Colon (tissue), 2 donors: Measurements from ENCODE around the gene EYA4.

ENCODE experiments used
- FAIRE-seq: peaks from 2 replicates; lab custom pipeline; 2012; peaks lifted over from hg19 to GRCh38; lab: Jason Lieb, UNC
- donor health status: control.
- donor health status: control.

Gene EYA4

GRCh38 chr6:133242637-133243585, 1.8 kb downstream of the EYA4 start:
- FAIRE-seq, result no peak

- FAIRE-seq, result peak; percentile 10
Measured at GRCh38 chr6:133243723-133244305, 2.7 kb downstream of the EYA4 start.

DNA sequence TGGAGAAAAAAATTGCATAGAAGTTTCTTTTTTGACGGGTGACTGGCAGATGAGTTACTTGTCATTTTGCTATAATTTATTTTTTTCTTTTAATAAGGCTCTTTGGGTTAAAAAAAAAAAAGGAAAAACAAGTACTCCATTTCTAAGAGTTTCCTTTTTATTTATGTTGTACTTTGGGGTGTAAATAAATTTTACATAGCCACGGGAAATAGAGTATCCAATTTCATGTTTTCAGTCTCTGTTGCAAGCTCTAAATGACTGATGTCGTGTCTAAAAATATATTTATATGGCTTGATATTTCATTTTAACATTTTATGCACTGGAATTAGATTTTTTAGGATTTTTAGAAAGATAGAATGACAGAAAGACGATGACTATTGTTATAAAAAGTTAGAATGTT, 3.4 kb downstream of the EYA4 start:
- FAIRE-seq, result no peak

- no peak for FAIRE-seq
Measured at GRCh38 chr6:133245007-133245406, 3.9 kb downstream of the EYA4 start.

- no peak for FAIRE-seq
Measured at GRCh38 chr6:133245422-133245903, 4.3 kb downstream of the EYA4 start.

- FAIRE-seq, result no peak
Measured at GRCh38 chr6:133247581-133247980, 6.4 kb downstream of the EYA4 start.

GRCh38 chr6:133248241-133249001, 7.3 kb downstream of the EYA4 start:
- no peak for FAIRE-seq

DNA sequence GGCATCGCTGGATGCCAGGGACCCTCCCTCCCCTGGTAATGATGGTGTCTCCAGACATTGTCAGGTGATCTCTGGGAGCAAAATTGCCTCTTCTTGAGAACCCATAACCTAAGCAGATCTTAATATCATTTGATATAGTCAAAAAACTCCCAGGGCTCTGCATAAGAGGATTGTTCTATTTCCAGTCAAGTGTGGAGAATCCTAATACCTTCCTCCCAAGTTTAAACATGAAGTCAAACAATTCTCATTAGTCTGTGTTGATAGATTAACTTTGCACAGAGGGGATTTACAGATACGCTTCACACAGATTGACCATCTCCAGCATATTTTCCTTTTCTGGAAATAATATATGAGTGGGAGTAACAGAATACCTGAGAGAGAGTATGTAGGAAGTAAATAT, 10.5 kb downstream of the EYA4 start:
- FAIRE-seq, result no peak

GRCh38 chr6:133254552-133255228, 13.5 kb downstream of the EYA4 start:
- FAIRE-seq, result no peak

GRCh38 chr6:133257545-133258105, 16.5 kb downstream of the EYA4 start:
- no peak for FAIRE-seq

GRCh38 chr6:133259561-133259960, 18.4 kb downstream of the EYA4 start:
- no peak for FAIRE-seq

- FAIRE-seq, result no peak
Measured at GRCh38 chr6:133262804-133263203, 21.6 kb downstream of the EYA4 start.

GRCh38 chr6:133265066-133265465, 23.9 kb downstream of the EYA4 start:
- FAIRE-seq, result no peak

DNA sequence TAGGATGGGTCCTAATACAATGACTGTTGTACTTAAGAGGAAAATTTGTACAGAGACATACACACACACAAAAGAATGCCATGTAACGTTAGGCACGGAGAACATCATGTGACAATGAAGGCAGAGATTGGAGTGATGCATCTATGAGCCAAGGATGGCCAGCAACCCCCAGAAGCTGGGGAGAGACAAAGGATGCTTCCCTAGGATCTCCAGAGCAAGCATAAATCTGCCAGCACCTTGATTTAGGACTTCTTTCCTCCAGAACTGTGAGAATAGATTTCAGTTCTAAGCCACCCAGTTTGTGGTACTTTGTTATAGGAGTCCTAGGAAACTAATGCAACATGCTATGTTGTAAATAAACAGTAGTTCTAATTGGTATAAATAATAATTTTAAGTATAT, 25.0 kb downstream of the EYA4 start:
- FAIRE-seq, result no peak

DNA sequence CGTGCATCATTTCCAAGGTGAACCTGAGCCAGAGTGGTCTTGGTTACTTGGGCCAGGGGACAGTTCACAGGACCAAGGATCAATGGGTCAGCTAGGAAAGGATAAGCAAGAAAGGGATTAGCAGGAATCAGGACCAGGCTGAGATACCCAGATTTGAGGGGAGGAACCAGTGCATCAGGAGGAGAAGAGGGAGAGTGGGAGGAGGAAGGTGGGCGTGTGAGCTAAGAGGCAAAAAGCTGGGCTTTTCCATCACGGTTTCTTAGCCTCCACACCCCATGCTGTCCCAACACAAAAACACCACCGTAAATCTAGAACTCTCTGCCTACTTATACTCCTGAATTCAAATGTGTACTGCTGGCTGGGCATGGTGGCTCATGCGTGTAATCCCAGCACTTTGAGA, 27.5 kb downstream of the EYA4 start:
- FAIRE-seq, result no peak

DNA sequence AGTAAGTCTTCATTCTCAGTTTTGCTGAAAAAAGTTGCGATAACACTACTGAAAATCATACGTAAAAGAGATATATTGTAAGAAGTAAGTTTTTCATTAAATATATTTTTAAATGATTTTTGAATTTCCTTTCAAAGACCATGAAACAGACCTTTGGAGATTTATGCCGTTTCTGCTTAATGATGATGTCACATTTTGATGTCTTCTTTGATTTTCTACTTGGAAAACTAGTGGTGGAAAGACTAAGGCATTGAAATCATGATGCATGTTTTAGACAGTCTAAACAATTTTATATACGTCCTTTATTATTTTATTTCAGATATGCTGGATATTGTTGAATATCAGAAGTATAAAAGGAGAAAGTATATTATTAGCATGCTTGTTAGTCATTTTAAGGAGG, 33.7 kb downstream of the EYA4 start:
- no peak for FAIRE-seq

GRCh38 chr6:133275213-133275612, 34.1 kb downstream of the EYA4 start:
- no peak for FAIRE-seq

GRCh38 chr6:133277228-133277899, 36.2 kb downstream of the EYA4 start:
- FAIRE-seq, result no peak

- FAIRE-seq, result no peak
Measured at GRCh38 chr6:133277900-133278545, 36.9 kb downstream of the EYA4 start.

GRCh38 chr6:133286765-133287164, 45.6 kb downstream of the EYA4 start:
- FAIRE-seq, result no peak

GRCh38 chr6:133288662-133289061, 47.5 kb downstream of the EYA4 start:
- FAIRE-seq, result no peak
